Dendritic cell treated with granulocyte-macrophage colony-stimulating factor and Interleukin-4, amounts not matched to agents 40 ng/mL and 50 ng/mL, for 4 days (primary cell): ENCODE data around the gene MACF1.
"Not testable (repeated sequence)": the region's sequence is repeated elsewhere in the genome, so short reads cannot be mapped to it uniquely, and the experiment has no call there.

Experiments
- H3K27ac Mint-ChIP-seq: one replicate; pipeline ENCODE4 v1.8.0; 2022; ENCODE audit warnings: mild to moderate bottlenecking, mixed read lengths
- H3K27me3 Mint-ChIP-seq: one replicate; pipeline ENCODE4 v1.8.0; 2022; ENCODE audit warnings: mild to moderate bottlenecking, mixed read lengths
- H3K36me3 Mint-ChIP-seq: one replicate; pipeline ENCODE4 v1.8.0; 2022; ENCODE audit warnings: low read depth, mixed read lengths
- H3K4me1 Mint-ChIP-seq: one replicate; pipeline ENCODE4 v1.8.0; 2022; ENCODE audit warnings: low read depth, mixed read lengths
- H3K4me3 Mint-ChIP-seq: one replicate; pipeline ENCODE4 v1.8.0; 2022; ENCODE audit warnings: mild to moderate bottlenecking, moderate library complexity, mixed read lengths
- H3K9me3 Mint-ChIP-seq: one replicate; pipeline ENCODE4 v1.8.0; 2022; ENCODE audit warnings: mixed read lengths
- intact Hi-C: fragments of 100-400 bp; cut with micrococcal nuclease; formaldehyde crosslinking; loops from one replicate; pipeline ENCODE4 v1.15.0; 2022

The MACF1 gene

GRCh38 chr1:39525366-39526165, 321.1 kb downstream of the MACF1 start:
- Mint-ChIP-seq H3K9me3 (no peaks in the 10 kb centered on the region), H3K36me3 (peaks cover 53% of the 10 kb centered on the region), H3K4me3 (no peak overlapping the region), H3K27me3 (no peaks in the 10 kb centered on the region), H3K27ac (no peak overlapping the region), H3K4me1 (peaks cover 9% of the 10 kb centered on the region)
- intact Hi-C loops, result no loop called here

DNA sequence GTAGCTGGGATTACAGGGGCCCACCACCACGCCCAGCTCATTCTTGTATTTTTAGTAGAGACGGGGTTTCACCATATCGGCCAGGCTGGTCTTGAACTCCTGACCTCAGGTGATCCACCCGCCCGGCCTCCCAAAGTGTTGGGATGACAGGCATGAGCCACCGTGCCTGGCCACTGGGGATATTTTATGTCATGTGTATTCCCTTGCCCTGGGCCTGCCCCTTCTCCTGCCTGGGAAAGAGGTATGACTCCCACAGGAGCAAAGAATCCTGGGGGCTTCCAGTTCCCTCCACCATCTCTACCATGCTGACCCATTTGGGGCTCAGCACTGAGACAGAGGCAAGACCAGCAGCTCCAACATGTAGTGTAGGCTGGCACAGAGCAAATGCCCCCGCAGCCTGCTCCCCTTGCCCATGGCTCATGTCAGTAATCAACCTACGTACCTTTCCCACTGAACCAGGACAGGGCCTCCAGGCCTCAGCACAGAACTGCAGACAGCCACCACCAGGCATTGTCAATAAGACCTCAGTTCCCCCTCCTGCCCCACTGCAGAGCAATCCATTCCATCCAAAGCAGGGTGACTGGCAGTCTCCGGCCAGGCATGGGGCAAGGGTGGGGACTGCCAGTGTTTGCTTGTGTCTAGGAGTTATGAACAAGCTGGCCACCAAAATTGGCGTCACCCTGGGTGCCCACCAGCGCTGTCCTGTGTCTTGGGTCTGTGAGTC, 322.1 kb downstream of the MACF1 start:
- H3K4me1 Mint-ChIP-seq, result peaks cover 16% of the 10 kb centered on the region
- H3K4me3 Mint-ChIP-seq, result no peak overlapping the region
- no peaks in the 10 kb centered on the region for H3K9me3 Mint-ChIP-seq
- intact Hi-C loops, result no loop called here
- H3K36me3 Mint-ChIP-seq, result peaks cover 63% of the 10 kb centered on the region
- no peaks in the 10 kb centered on the region for H3K27me3 Mint-ChIP-seq
- no peak overlapping the region for H3K27ac Mint-ChIP-seq

- H3K27ac Mint-ChIP-seq, H3K9me3 Mint-ChIP-seq, H3K27me3 Mint-ChIP-seq, H3K4me3 Mint-ChIP-seq, intact Hi-C loops: not testable (repeated sequence)
- H3K36me3 Mint-ChIP-seq, result peaks cover 69% of the 10 kb centered on the region
- H3K4me1 Mint-ChIP-seq, result peaks cover 16% of the 10 kb centered on the region
Measured at GRCh38 chr1:39527190-39527579, 322.7 kb downstream of the MACF1 start.

DNA sequence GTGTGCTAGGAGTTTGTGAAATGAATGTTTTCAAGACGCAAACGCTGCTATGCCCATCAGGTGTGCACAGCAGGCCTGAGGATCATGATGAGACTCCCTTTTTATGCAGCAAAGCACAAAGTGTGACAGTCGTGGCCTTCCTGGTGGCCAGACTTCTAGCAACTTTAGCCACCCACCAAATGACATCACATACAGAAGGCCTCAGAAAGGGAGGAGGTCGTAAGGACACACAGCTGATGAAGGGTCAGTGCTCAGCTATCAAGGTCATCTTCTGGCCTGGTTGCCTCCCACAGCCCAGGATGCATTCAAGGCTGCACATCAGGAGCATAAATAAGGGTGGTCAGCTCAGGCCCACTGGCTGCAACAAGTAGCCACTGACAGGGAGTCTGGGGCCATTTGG, 323.6 kb downstream of the MACF1 start:
- no peaks in the 10 kb centered on the region for H3K27me3 Mint-ChIP-seq
- H3K36me3 Mint-ChIP-seq, result peaks cover 73% of the 10 kb centered on the region
- no peak overlapping the region for H3K27ac Mint-ChIP-seq
- intact Hi-C loops, result no loop called here
- H3K9me3 Mint-ChIP-seq, result no peaks in the 10 kb centered on the region
- no peak overlapping the region for H3K4me3 Mint-ChIP-seq
- H3K4me1 Mint-ChIP-seq, result peaks cover 16% of the 10 kb centered on the region

- H3K27ac Mint-ChIP-seq, result no peak overlapping the region
- no peaks in the 10 kb centered on the region for H3K27me3 Mint-ChIP-seq
- peaks cover 16% of the 10 kb centered on the region for H3K4me1 Mint-ChIP-seq
- H3K9me3 Mint-ChIP-seq, result no peaks in the 10 kb centered on the region
- H3K36me3 Mint-ChIP-seq, result peaks cover 77% of the 10 kb centered on the region
- no peak overlapping the region for H3K4me3 Mint-ChIP-seq
- intact Hi-C loops, result loop anchor here (10.0 kb wide), 1 partner anchor 55 kb away; no protein-coding TSS in a partner anchor
Measured at GRCh38 chr1:39529901-39530535, 325.5 kb downstream of the MACF1 start.

- H3K9me3 Mint-ChIP-seq, result no peaks in the 10 kb centered on the region
- no peak overlapping the region for H3K4me3 Mint-ChIP-seq
- no peaks in the 10 kb centered on the region for H3K27me3 Mint-ChIP-seq
- no peak overlapping the region for H3K27ac Mint-ChIP-seq
- H3K36me3 Mint-ChIP-seq, result peaks cover 91% of the 10 kb centered on the region
- intact Hi-C loops, result loop anchor here (10.0 kb wide), 1 partner anchor 57 kb away; no protein-coding TSS in a partner anchor
- H3K4me1 Mint-ChIP-seq, result peaks cover 16% of the 10 kb centered on the region
Measured at GRCh38 chr1:39531526-39531925, 327.0 kb downstream of the MACF1 start.

DNA sequence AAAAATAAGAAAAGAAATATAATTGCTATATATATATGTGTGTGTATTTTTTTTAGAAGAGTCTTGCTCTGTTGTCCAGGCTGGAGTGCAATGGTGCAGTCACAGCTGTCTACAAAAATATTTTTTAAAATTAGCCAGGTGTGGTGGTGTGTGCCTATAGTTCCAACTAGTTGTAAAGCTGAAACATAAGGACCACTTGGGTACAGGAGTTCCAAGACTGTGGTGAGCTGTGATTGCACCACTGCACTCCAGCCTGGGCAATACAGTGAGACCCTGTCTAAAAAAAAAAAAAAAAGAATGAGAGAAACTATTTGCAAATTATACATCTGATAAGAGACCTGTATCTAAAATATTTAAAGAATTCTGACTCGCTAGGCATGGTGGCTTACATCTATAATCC, 328.9 kb downstream of the MACF1 start:
- Mint-ChIP-seq H3K36me3 (peaks cover 83% of the 10 kb centered on the region), H3K27ac (no peak overlapping the region), H3K27me3 (no peaks in the 10 kb centered on the region), H3K4me3 (no peak overlapping the region), H3K4me1 (peaks cover 16% of the 10 kb centered on the region), H3K9me3 (no peaks in the 10 kb centered on the region)
- intact Hi-C loops, result loop anchor here (10.0 kb wide), 1 partner anchor 59 kb away; no protein-coding TSS in a partner anchor
